HL-60 (cell line): ENCODE measurements around the gene EPHA6.

ENCODE experiments used
- DNase-seq, 2 experiments: peaks; one replicate each; pipeline ENCODE4 v3.0.0-alpha.2; 2010 to 2020; ENCODE audit warnings: low read depth in 1 of 2, low spot score in 1 of 2
- H3K27ac ChIP-seq: fragments of 250-450 bp; sonication (Bioruptor Pico); replicated peaks from 2 replicates; pipeline ENCODE4 v1.5.1; 2020; ENCODE audit warnings: mild to moderate bottlenecking, moderate library complexity
- H3K27me3 ChIP-seq: fragments of 250-450 bp; sonication (Bioruptor Pico); 2 replicates; pipeline ENCODE4 v1.5.1; 2021; ENCODE audit warnings: mild to moderate bottlenecking, moderate library complexity; ENCODE audit not compliant: insufficient read depth, poor library complexity, severe bottlenecking
- H3K4me3 ChIP-seq: replicated peaks from 2 replicates; pipeline ENCODE4 v1.5.1; 2011; ENCODE audit warnings: mild to moderate bottlenecking, control low read depth, low read length; ENCODE audit not compliant: insufficient read depth
- CTCF ChIP-seq: IDR thresholded peaks from one replicate; pipeline ENCODE4 v1.5.1; 2011; ENCODE audit warnings: low read length, control low read depth, inconsistent platforms; ENCODE audit not compliant: insufficient read depth
- GABPA ChIP-seq: IDR thresholded peaks from 2 replicates; pipeline ENCODE4 v1.6.1; 2012; ENCODE audit warnings: low read depth
- POLR2AphosphoS5 ChIP-seq: IDR thresholded peaks from 2 replicates; pipeline ENCODE4 v1.6.1; 2012; ENCODE audit warnings: low read depth
- REST ChIP-seq: IDR thresholded peaks from 2 replicates; pipeline ENCODE4 v1.6.1; 2012; ENCODE audit warnings: low read depth; ENCODE audit not compliant: insufficient replicate concordance
- SPI1 ChIP-seq: IDR thresholded peaks from 2 replicates; pipeline ENCODE4 v1.6.1; 2012; ENCODE audit warnings: low read depth, mild to moderate bottlenecking, borderline replicate concordance

The EPHA6 gene

DNA sequence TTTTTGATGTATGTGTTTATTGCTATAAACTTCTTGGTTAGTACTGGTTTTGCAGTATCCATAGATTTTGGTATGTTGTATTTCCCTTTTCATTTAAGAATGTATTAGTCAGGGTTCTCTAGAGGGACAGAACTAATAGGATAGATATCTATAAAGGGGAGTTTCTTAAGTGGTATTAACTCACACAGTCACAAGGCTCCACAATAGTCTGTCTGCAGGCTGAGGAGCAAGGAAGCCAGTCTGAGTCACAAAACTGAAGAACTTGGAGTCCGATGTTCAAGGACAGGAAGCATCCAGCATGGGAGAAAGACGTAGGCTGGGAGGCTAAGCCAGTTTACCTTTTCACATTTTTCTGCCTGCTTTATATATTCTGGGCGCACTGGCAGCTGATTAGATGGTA is 958.5 kb downstream of the EPHA6 start:
- no peak for DNase-seq
- no peak overlapping the region for H3K27ac ChIP-seq
- no peaks in the 10 kb centered on the region for H3K27me3 ChIP-seq
- TF ChIP-seq REST = no peak
- TF ChIP-seq GABPA = no peak
- TF ChIP-seq POLR2AphosphoS5 = no peak
- no peak for TF ChIP-seq SPI1
- TF ChIP-seq CTCF = no peak
- H3K4me3 ChIP-seq = no peak overlapping the region

- DNase-seq = no peak
- no peak overlapping the region for H3K27ac ChIP-seq
- TF ChIP-seq SPI1 = no peak
- TF ChIP-seq CTCF = no peak
- no peak for TF ChIP-seq GABPA
- TF ChIP-seq REST = no peak
- no peak for TF ChIP-seq POLR2AphosphoS5
- H3K27me3 ChIP-seq = no peaks in the 10 kb centered on the region
- H3K4me3 ChIP-seq = no peak overlapping the region
Observed at GRCh38 chr3:97778152-97778551, 963.8 kb downstream of the EPHA6 start.

DNA sequence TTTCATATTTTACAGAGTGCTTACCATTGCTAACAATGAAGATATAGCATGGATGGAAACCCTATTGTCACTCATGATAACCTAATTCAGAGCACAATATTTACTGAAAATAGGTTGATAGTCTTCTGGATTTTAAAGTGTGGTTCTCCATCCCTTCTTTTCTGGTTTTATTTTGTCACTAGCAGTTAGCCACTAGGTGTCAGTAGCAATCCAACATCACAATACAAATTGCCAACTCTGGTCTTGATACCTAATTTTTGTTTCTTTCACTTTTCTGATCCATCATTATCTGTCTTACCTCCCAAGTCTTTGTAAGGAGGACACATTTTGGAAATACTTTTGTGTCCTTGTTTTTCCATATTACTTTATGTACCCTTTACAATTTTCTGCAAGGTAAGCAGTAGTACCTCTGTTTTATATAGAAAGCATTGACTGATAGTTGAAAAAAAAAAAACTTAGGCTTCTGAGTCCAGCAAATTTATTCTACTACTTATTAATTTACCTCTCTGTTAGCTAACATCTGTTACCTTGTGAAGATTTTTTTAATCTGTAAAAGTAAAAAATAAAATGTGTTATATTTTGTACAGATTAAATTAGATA is 979.1 kb downstream of the EPHA6 start:
- peak in 1 of 2 experiments; percentile 18 for DNase-seq
- Histone ChIP-seq H3K27me3 (no peaks in the 10 kb centered on the region), H3K4me3 (no peak overlapping the region), H3K27ac (no peak overlapping the region)
- peak; percentile 57 for TF ChIP-seq CTCF
- no peak for TF ChIP-seq REST
